HG03135 (cell line): ENCODE results near the gene LINGO3.

Source experiments
- ATAC-seq: cut with Tn5 transposase; IDR thresholded peaks from one replicate; pipeline ENCODE4 v1.9.1; 2021; ENCODE audit warnings: mild to moderate bottlenecking, moderate library complexity; ENCODE audit not compliant: unreplicated experiment

Gene LINGO3

GRCh38 chr19:2266183-2266993 is 41.6 kb downstream of the LINGO3 start:
- ATAC-seq: no peak

DNA sequence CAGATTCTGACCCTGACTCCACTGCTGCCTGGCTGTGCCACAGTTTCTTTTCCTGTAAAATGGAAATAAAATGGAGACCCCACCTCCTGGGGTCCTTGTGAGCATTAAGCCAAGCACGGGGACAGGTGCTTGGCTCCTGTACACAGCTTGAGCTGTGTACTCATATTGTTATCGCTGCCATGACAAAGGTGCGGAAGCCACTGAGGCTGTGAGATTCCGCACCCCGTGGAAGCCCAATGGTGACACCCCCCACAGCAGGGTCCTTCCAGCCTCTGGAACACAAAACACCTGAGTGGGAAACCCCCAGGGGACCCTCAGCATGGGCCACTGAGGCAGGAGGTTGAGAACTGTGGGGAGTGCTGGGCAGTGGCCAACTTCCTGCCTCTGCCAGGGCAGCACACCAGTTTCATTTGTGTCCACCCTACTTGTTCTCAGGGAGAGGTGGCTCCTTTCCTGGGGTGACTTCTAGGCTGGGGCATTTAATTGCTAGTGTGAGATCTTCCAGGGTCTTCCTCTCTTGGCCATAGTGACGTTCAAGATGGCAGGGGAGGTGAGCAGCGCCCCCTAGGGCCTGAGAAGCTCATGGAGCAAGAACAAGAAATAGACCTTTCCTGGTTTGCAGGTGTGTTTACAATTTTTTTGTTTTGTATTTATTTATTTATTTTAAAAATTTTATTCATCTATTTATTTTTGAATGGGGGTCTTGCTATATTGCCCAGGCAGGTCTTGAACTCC is 46.3 kb downstream of the LINGO3 start:
- ATAC-seq: no peak

- no peak for ATAC-seq
Measured at GRCh38 chr19:2260341-2260805, 47.6 kb downstream of the LINGO3 start.

- ATAC-seq: no peak
Measured at GRCh38 chr19:2259336-2259735, 48.6 kb downstream of the LINGO3 start.
